Eye (tissue), 1 donor: Measurements from ENCODE around the gene ZNF200.
"Not testable (repeated sequence)": the region's sequence is repeated elsewhere in the genome, so short reads cannot be mapped to it uniquely, and the experiment has no call there.

Source experiments
- DNase-seq: peaks from one replicate; pipeline ENCODE4 v3.0.0-alpha.2; 2015

Gene ZNF200

GRCh38 chr16:3234857-3235561 lies at the start of gene ZNF200:
Gene ZNF200, minus strand, starts transcription at chr16:3235158. Its CDS starts 1,403 bp downstream, at chr16:3233755.
- DNase-seq: peak; percentile 98

GRCh38 chr16:3283543-3284447 lies 48.8 kb upstream of the ZNF200 start:
- DNase-seq: no peak

GRCh38 chr16:3282730-3283542 lies 48.0 kb upstream of the ZNF200 start, which contains the start of gene ZNF263:
Gene ZNF263, plus strand, starts transcription at chr16:3283491. Its CDS starts 328 bp downstream, at chr16:3283819.
- DNase-seq: peak; percentile 99

GRCh38 chr16:3282103-3282729 lies 47.3 kb upstream of the ZNF200 start:
- no peak for DNase-seq

- no peak for DNase-seq
These were observed 46.4 kb upstream of the ZNF200 start for GRCh38 chr16:3281222-3281820.

GRCh38 chr16:3276679-3277078 lies 41.7 kb upstream of the ZNF200 start:
- DNase-seq: no peak

GRCh38 chr16:3274947-3275346 lies 40.0 kb upstream of the ZNF200 start:
- no peak for DNase-seq

- no peak for DNase-seq
These were observed 39.5 kb upstream of the ZNF200 start for GRCh38 chr16:3274490-3274889.

GRCh38 chr16:3271281-3271680 lies 36.3 kb upstream of the ZNF200 start:
- not testable (repeated sequence) for DNase-seq

- DNase-seq: not testable (repeated sequence)
These were observed 35.8 kb upstream of the ZNF200 start for GRCh38 chr16:3270718-3271117.

- DNase-seq: no peak
These were observed 33.3 kb upstream of the ZNF200 start for GRCh38 chr16:3268294-3268693.

GRCh38 chr16:3266873-3267537 lies 32.0 kb upstream of the ZNF200 start:
- peak; percentile 46 for DNase-seq

- peak; percentile 99 for DNase-seq
These were observed 29.4 kb upstream of the ZNF200 start for GRCh38 chr16:3264137-3265036.

- no peak for DNase-seq
These were observed 27.6 kb upstream of the ZNF200 start for GRCh38 chr16:3262517-3262916.

GRCh38 chr16:3259836-3260235 lies 24.9 kb upstream of the ZNF200 start:
- DNase-seq: no peak

- no peak for DNase-seq
These were observed 22.0 kb upstream of the ZNF200 start for GRCh38 chr16:3256866-3257465.

GRCh38 chr16:3256146-3256865 lies 21.3 kb upstream of the ZNF200 start, which contains the start of gene MEFV:
Gene MEFV, minus strand, starts transcription at chr16:3256633. Its CDS starts 46 bp downstream, at chr16:3256587.
- DNase-seq: no peak

- no peak for DNase-seq
These were observed 19.4 kb upstream of the ZNF200 start for GRCh38 chr16:3254309-3254708.

- no peak for DNase-seq
These were observed 18.0 kb upstream of the ZNF200 start for GRCh38 chr16:3252967-3253366.
